HuH-7.5 (cell line): ENCODE results near the gene PACSIN2.
"Not testable (repeated sequence)": the region's sequence is repeated elsewhere in the genome, so short reads cannot be mapped to it uniquely, and the experiment has no call there.

Experiments
- DNase-seq: peaks from one replicate; pipeline ENCODE4 v3.0.0; 2011; ENCODE audit warnings: low spot score

PACSIN2 gene

GRCh38 chr22:42925598-42925997, 89.4 kb downstream of the PACSIN2 start:
- no peak for DNase-seq

GRCh38 chr22:42925031-42925430, 89.9 kb downstream of the PACSIN2 start:
- DNase-seq = not testable (repeated sequence)

- no peak for DNase-seq
Observed at GRCh38 chr22:42924436-42924835, 90.5 kb downstream of the PACSIN2 start.

GRCh38 chr22:42922374-42923191, 92.4 kb downstream of the PACSIN2 start:
- no peak for DNase-seq

GRCh38 chr22:42920101-42920820, 94.7 kb downstream of the PACSIN2 start:
- DNase-seq = no peak

- DNase-seq = no peak
Observed at GRCh38 chr22:42919199-42919598, 95.8 kb downstream of the PACSIN2 start.

GRCh38 chr22:42918500-42918899, 96.4 kb downstream of the PACSIN2 start:
- no peak for DNase-seq

- not testable (repeated sequence) for DNase-seq
Observed at GRCh38 chr22:42917358-42917757, 97.6 kb downstream of the PACSIN2 start.

GRCh38 chr22:42915980-42916765, 98.8 kb downstream of the PACSIN2 start:
- no peak for DNase-seq

- DNase-seq = no peak
Observed at GRCh38 chr22:42914511-42915076, 100.4 kb downstream of the PACSIN2 start.

GRCh38 chr22:42913874-42914510, 101.0 kb downstream of the PACSIN2 start:
- peak; percentile 79 for DNase-seq

- DNase-seq = no peak
Observed at GRCh38 chr22:42912059-42912458, 102.9 kb downstream of the PACSIN2 start.

GRCh38 chr22:42910221-42910942, 104.6 kb downstream of the PACSIN2 start:
- DNase-seq = no peak

GRCh38 chr22:42909363-42910058, 105.4 kb downstream of the PACSIN2 start:
- no peak for DNase-seq

GRCh38 chr22:42908374-42908746, 106.6 kb downstream of the PACSIN2 start:
- no peak for DNase-seq

- no peak for DNase-seq
Observed at GRCh38 chr22:42907404-42908373, 107.3 kb downstream of the PACSIN2 start.

GRCh38 chr22:42906605-42907348, 108.2 kb downstream of the PACSIN2 start:
- no peak for DNase-seq

- no peak for DNase-seq
Observed at GRCh38 chr22:42905702-42906183, 109.2 kb downstream of the PACSIN2 start.
